ENCODE results near the gene AP2S1. TPM values are rescaled to one million over a fixed set of nuclear protein-coding genes. Genes with fewer than 3 reads are reported as not detected.

Gene AP2S1
- total and polyA plus RNA-seq, 2 of the 8 experiments (the other 6 are each of a cell fraction or from before 2014, with no cell fraction given), result 195 to 211 TPM

DNA sequence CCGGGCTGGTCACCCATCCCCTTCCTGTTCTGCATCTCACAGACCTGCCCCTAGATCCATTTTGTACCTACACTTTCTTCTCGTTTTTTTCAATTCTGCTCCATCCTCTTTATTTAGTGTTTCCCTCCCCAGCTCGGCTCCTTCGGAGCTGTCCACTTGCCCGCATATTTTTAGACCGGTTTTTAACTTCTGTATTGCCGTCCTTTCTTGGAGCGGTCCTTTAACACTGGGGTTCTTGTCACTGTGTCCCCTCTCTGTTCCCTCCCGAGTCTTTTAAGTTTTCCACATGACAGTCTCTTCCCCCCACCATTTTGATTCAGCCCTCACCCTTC is 11.8 kb upstream of the AP2S1 start (continued):
- TF ChIP-seq ZNF274 (IDR thresholded peaks at IDR 0.05; ENCODE audit: borderline replicate concordance, extremely low read depth, low read length), result no peak
- no peak for TF ChIP-seq CTCF (IDR thresholded peaks at IDR 0.05; ENCODE audit: control extremely low read depth in 1 of 3, insufficient read depth in 1 of 3, low read depth in 1 of 3, low read length in 3 of 3)
- TF ChIP-seq MAX (IDR thresholded peaks at IDR 0.05), result no peak
- TF ChIP-seq RFX5 (IDR thresholded peaks at IDR 0.05; ENCODE audit: borderline replicate concordance, low read depth, low read length), result no peak

Measured in H1 (cell line).